HL-60 (cell line): Measurements from ENCODE around the gene OR8G5.

Experiments used
- CTCF ChIP-seq: IDR thresholded peaks from one replicate; pipeline ENCODE4 v1.5.1; 2011; ENCODE audit warnings: low read length, control low read depth, inconsistent platforms; ENCODE audit not compliant: insufficient read depth
- GABPA ChIP-seq: IDR thresholded peaks from 2 replicates; pipeline ENCODE4 v1.6.1; 2012; ENCODE audit warnings: low read depth
- POLR2AphosphoS5 ChIP-seq: IDR thresholded peaks from 2 replicates; pipeline ENCODE4 v1.6.1; 2012; ENCODE audit warnings: low read depth

- TF ChIP-seq CTCF (no peak), POLR2AphosphoS5 (no peak), GABPA (no peak)
Observed at GRCh38 chr11:124225471-124225870, 30.7 kb upstream of the OR8G5 start.
